Measurements from ENCODE around the gene CASQ2. TPM values are rescaled to one million over a fixed set of nuclear protein-coding genes. Genes with fewer than 3 reads are reported as not detected.

The CASQ2 gene
- total and polyA plus RNA-seq, 4 experiments from 2014 or later: not detected

GRCh38 chr1:115665319-115666096 lies 103.0 kb downstream of the CASQ2 start:
- Mint-ChIP-seq H3K36me3 (peaks cover 5 to 11% of the 10 kb centered on the region in 2 donors), H3K9me3 (peaks cover 0 to 2% (median 0%) of the 10 kb centered on the region in 8 donors), H3K27ac (no peak overlapping the region), H3K27me3 (no peaks in the 10 kb centered on the region), H3K4me1 (no peaks in the 10 kb centered on the region), H3K4me3 (no peak overlapping the region)
- H3K4me1 ChIP-seq (ENCODE audit: insufficient read depth, low read length): no peaks in the 10 kb centered on the region
- H3K4me3 ChIP-seq (ENCODE audit: low read length in 2 of 2): no peak overlapping the region
- POLR2A ChIA-PET (ENCODE audit: partially characterized antibody): no interaction called here
- DNase-seq: no peak
- intact Hi-C loops (cut with micrococcal nuclease): no loop called here
- no peaks in the 10 kb centered on the region for H3K9me3 ChIP-seq (ENCODE audit: control insufficient read depth in 1 of 2, low read length in 2 of 2)
- no peaks in the 10 kb centered on the region for H3K27me3 ChIP-seq (ENCODE audit: insufficient read depth, low read length)
- no peaks in the 10 kb centered on the region for H3K36me3 ChIP-seq (ENCODE audit: insufficient read depth, low read length)
- CTCF ChIA-PET (ENCODE audit: partially characterized antibody): no interaction called here
- no peak overlapping the region for H3K27ac ChIP-seq (ENCODE audit: low read depth, low read length)

- intact Hi-C loops (cut with micrococcal nuclease): no loop called here
- Histone ChIP-seq H3K27me3 (ENCODE audit: insufficient read depth, low read length) (no peaks in the 10 kb centered on the region), H3K4me1 (ENCODE audit: insufficient read depth, low read length) (no peaks in the 10 kb centered on the region), H3K27ac (ENCODE audit: low read depth, low read length) (no peak overlapping the region), H3K9me3 (ENCODE audit: control insufficient read depth in 1 of 2, low read length in 2 of 2) (no peaks in the 10 kb centered on the region), H3K4me3 (ENCODE audit: low read length in 2 of 2) (no peak overlapping the region), H3K36me3 (ENCODE audit: insufficient read depth, low read length) (no peaks in the 10 kb centered on the region)
- Mint-ChIP-seq H3K9me3 (no peaks in the 10 kb centered on the region), H3K4me3 (no peak overlapping the region), H3K27ac (no peak overlapping the region), H3K36me3 (peaks cover 5 to 11% of the 10 kb centered on the region in 2 donors), H3K27me3 (no peaks in the 10 kb centered on the region), H3K4me1 (no peaks in the 10 kb centered on the region)
- ChIA-PET CTCF (ENCODE audit: partially characterized antibody) (no interaction called here), POLR2A (ENCODE audit: partially characterized antibody) (no interaction called here)
- no peak for DNase-seq
These were observed 107.4 kb downstream of the CASQ2 start for GRCh38 chr1:115661157-115661556.

DNA sequence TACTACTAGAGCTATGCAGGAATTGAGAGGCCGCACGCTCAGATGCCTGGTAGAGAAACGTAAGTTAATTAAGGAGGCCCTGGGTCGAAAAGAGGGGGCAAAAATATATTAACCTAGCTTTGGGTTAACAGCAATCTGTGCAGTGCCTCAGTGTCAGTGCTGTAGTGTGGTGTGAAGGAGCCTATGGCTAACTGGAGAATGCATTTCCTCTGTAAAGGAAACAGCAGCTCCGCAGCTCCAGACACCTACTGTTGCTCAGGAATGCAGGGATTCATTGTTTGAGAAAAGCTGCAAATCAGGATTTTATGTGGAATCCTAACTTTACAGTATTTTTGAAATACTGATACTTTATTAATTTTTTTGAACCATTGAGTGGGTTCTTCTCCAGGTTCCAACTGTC lies 108.4 kb downstream of the CASQ2 start:
- H3K9me3 ChIP-seq (ENCODE audit: control insufficient read depth in 1 of 2, low read length in 2 of 2): no peaks in the 10 kb centered on the region
- H3K36me3 Mint-ChIP-seq: peaks cover 5 to 8% of the 10 kb centered on the region in 2 donors
- CTCF ChIA-PET (ENCODE audit: partially characterized antibody): no interaction called here
- H3K27me3 ChIP-seq (ENCODE audit: insufficient read depth, low read length): no peaks in the 10 kb centered on the region
- no peaks in the 10 kb centered on the region for H3K4me1 ChIP-seq (ENCODE audit: insufficient read depth, low read length)
- POLR2A ChIA-PET (ENCODE audit: partially characterized antibody): no interaction called here
- H3K4me3 ChIP-seq (ENCODE audit: low read length in 2 of 2): no peak overlapping the region
- intact Hi-C loops (cut with micrococcal nuclease): no loop called here
- H3K36me3 ChIP-seq (ENCODE audit: insufficient read depth, low read length): no peaks in the 10 kb centered on the region
- H3K4me3 Mint-ChIP-seq: no peak overlapping the region
- no peak for DNase-seq
- no peaks in the 10 kb centered on the region for H3K9me3 Mint-ChIP-seq
- peaks cover 0 to 6% (median 0%) of the 10 kb centered on the region in 4 donors for H3K4me1 Mint-ChIP-seq
- no peak overlapping the region for H3K27ac ChIP-seq (ENCODE audit: low read depth, low read length)
- no peak overlapping the region for H3K27ac Mint-ChIP-seq
- no peaks in the 10 kb centered on the region for H3K27me3 Mint-ChIP-seq

DNA sequence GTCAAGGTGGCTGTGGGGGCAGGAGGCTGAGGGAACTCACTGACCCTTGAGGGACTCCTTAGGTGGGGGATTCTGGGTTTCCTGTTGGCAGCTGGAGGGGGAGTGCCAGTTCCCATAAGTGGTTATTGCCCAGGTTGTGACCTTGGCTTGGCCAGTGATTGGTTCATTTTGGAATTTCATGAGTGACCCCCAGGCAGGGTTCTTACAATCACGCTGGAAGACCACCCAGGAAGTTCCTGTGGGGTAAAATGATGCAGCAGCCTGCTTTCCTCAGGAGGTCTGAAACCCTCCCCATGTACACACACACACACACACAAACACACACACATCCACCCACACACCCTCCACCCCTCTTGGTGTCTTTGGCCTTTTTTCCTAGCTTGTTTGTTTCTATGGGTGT lies 109.9 kb downstream of the CASQ2 start:
- ChIA-PET CTCF (ENCODE audit: partially characterized antibody) (interaction anchor here (0.7 kb wide), 1 partner anchor 48 kb away, joined by 3 read pairs; no protein-coding TSS in a partner anchor), POLR2A (ENCODE audit: partially characterized antibody) (no interaction called here)
- H3K4me3 Mint-ChIP-seq: no peak overlapping the region
- no peaks in the 10 kb centered on the region for H3K9me3 Mint-ChIP-seq
- H3K36me3 ChIP-seq (ENCODE audit: insufficient read depth, low read length): no peaks in the 10 kb centered on the region
- H3K27ac ChIP-seq (ENCODE audit: low read depth, low read length): no peak overlapping the region
- H3K4me1 ChIP-seq (ENCODE audit: insufficient read depth, low read length): no peaks in the 10 kb centered on the region
- H3K27ac Mint-ChIP-seq: no peak overlapping the region
- intact Hi-C loops (cut with micrococcal nuclease): no loop called here
- H3K9me3 ChIP-seq (ENCODE audit: control insufficient read depth in 1 of 2, low read length in 2 of 2): no peaks in the 10 kb centered on the region
- peaks cover 0 to 2% of the 10 kb centered on the region in 2 donors for H3K36me3 Mint-ChIP-seq
- H3K27me3 ChIP-seq (ENCODE audit: insufficient read depth, low read length): no peaks in the 10 kb centered on the region
- no peaks in the 10 kb centered on the region for H3K27me3 Mint-ChIP-seq
- DNase-seq: no peak
- no peak overlapping the region for H3K4me3 ChIP-seq (ENCODE audit: low read length in 2 of 2)
- peaks cover 0 to 6% (median 1%) of the 10 kb centered on the region in 4 donors for H3K4me1 Mint-ChIP-seq

- no peaks in the 10 kb centered on the region for H3K9me3 Mint-ChIP-seq
- no peak for DNase-seq
- no peaks in the 10 kb centered on the region for H3K36me3 Mint-ChIP-seq
- H3K4me1 Mint-ChIP-seq: peaks cover 0 to 6% (median 1%) of the 10 kb centered on the region in 4 donors
- ChIA-PET POLR2A (ENCODE audit: partially characterized antibody) (no interaction called here), CTCF (ENCODE audit: partially characterized antibody) (no interaction called here)
- H3K4me1 ChIP-seq (ENCODE audit: insufficient read depth, low read length): no peaks in the 10 kb centered on the region
- H3K4me3 Mint-ChIP-seq: no peak overlapping the region
- no peaks in the 10 kb centered on the region for H3K36me3 ChIP-seq (ENCODE audit: insufficient read depth, low read length)
- intact Hi-C loops (cut with micrococcal nuclease): no loop called here
- no peak overlapping the region for H3K4me3 ChIP-seq (ENCODE audit: low read length in 2 of 2)
- H3K27me3 Mint-ChIP-seq: no peaks in the 10 kb centered on the region
- H3K9me3 ChIP-seq (ENCODE audit: control insufficient read depth in 1 of 2, low read length in 2 of 2): no peaks in the 10 kb centered on the region
- H3K27me3 ChIP-seq (ENCODE audit: insufficient read depth, low read length): no peaks in the 10 kb centered on the region
- H3K27ac ChIP-seq (ENCODE audit: low read depth, low read length): no peak overlapping the region
- no peak overlapping the region for H3K27ac Mint-ChIP-seq
These were observed 111.9 kb downstream of the CASQ2 start for GRCh38 chr1:115656461-115657077.

DNA sequence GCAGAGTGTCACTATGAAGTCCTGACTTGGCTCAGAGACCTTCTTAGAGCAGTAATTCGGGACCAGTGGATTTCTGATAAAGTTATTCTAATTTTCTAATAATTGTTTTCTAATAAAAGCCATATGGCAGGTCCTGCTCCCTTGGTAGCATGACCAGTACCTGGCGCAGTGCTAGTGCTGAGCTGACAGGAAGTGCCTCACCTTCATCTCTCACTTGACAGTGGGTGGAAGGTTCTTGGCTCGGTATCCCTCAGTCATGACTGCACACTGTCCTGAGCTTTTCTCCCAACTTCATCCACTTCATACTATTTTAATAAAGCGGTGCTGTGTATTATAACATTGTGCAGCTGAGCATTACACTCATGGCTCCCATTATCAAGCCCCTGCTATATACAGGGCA lies 112.6 kb downstream of the CASQ2 start:
- Mint-ChIP-seq H3K4me3 (no peak overlapping the region), H3K4me1 (peaks cover 0 to 6% (median 1%) of the 10 kb centered on the region in 4 donors), H3K9me3 (no peaks in the 10 kb centered on the region), H3K27me3 (no peaks in the 10 kb centered on the region), H3K27ac (no peak overlapping the region), H3K36me3 (no peaks in the 10 kb centered on the region)
- ChIA-PET POLR2A (ENCODE audit: partially characterized antibody) (no interaction called here), CTCF (ENCODE audit: partially characterized antibody) (no interaction called here)
- Histone ChIP-seq H3K9me3 (ENCODE audit: control insufficient read depth in 1 of 2, low read length in 2 of 2) (no peaks in the 10 kb centered on the region), H3K4me3 (ENCODE audit: low read length in 2 of 2) (no peak overlapping the region), H3K4me1 (ENCODE audit: insufficient read depth, low read length) (no peaks in the 10 kb centered on the region), H3K36me3 (ENCODE audit: insufficient read depth, low read length) (no peaks in the 10 kb centered on the region), H3K27ac (ENCODE audit: low read depth, low read length) (no peak overlapping the region), H3K27me3 (ENCODE audit: insufficient read depth, low read length) (no peaks in the 10 kb centered on the region)
- intact Hi-C loops (cut with micrococcal nuclease): no loop called here
- no peak for DNase-seq

DNA sequence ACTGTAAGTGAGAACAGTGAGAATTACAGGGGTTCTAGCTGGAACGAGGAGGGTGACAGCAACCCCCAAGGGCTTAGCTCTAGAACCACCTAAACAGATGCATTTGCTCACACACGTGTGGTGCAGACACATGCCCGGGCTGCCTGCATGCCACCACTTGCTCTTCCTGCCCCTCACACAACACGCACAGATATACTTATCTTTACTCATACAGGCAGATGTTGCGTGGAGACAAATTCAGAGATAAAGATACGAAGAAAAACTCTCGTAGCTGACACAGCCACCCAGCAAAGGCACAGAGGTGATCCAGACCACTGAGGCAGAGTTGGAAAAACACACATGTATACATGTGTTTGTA lies 113.2 kb downstream of the CASQ2 start:
- H3K9me3 Mint-ChIP-seq: no peaks in the 10 kb centered on the region
- no peaks in the 10 kb centered on the region for H3K36me3 Mint-ChIP-seq
- no peak overlapping the region for H3K27ac Mint-ChIP-seq
- Histone ChIP-seq H3K4me1 (ENCODE audit: insufficient read depth, low read length) (no peaks in the 10 kb centered on the region), H3K4me3 (ENCODE audit: low read length in 2 of 2) (no peak overlapping the region), H3K27me3 (ENCODE audit: insufficient read depth, low read length) (no peaks in the 10 kb centered on the region), H3K36me3 (ENCODE audit: insufficient read depth, low read length) (no peaks in the 10 kb centered on the region), H3K27ac (ENCODE audit: low read depth, low read length) (no peak overlapping the region), H3K9me3 (ENCODE audit: control insufficient read depth in 1 of 2, low read length in 2 of 2) (no peaks in the 10 kb centered on the region)
- H3K27me3 Mint-ChIP-seq: no peaks in the 10 kb centered on the region
- no peak overlapping the region for H3K4me3 Mint-ChIP-seq
- CTCF ChIA-PET (ENCODE audit: partially characterized antibody): no interaction called here
- POLR2A ChIA-PET (ENCODE audit: partially characterized antibody): no interaction called here
- H3K4me1 Mint-ChIP-seq: peaks cover 0 to 6% (median 1%) of the 10 kb centered on the region in 4 donors
- no peak for DNase-seq
- intact Hi-C loops (cut with micrococcal nuclease): no loop called here

Data from CD4-positive, alpha-beta memory T cell (primary cell).